Measurements from ENCODE around the gene EIF2S3B.
A peak's percentile ranks its signal among the peaks of the same experiment; 100 is the strongest.
"Not testable (repeated sequence)": the region's sequence is repeated elsewhere in the genome, so short reads cannot be mapped to it uniquely, and the experiment has no call there.

EIF2S3B gene

GRCh38 chr12:10487328-10487727, 18.4 kb upstream of the EIF2S3B start:
- not testable (repeated sequence) for ATAC-seq (ENCODE audit: low read depth); H3K4me1 ChIP-seq (ENCODE audit: insufficient read depth, poor library complexity, severe bottlenecking); H3K4me3 ChIP-seq (ENCODE audit: severe bottlenecking); H3K9me3 ChIP-seq (ENCODE audit: severe bottlenecking); H3K36me3 ChIP-seq (ENCODE audit: low read depth); DNase-seq (ENCODE audit: low spot score); H3K27me3 ChIP-seq (ENCODE audit: insufficient read depth, poor library complexity, severe bottlenecking); H3K27ac ChIP-seq (ENCODE audit: poor library complexity, severe bottlenecking)

DNA sequence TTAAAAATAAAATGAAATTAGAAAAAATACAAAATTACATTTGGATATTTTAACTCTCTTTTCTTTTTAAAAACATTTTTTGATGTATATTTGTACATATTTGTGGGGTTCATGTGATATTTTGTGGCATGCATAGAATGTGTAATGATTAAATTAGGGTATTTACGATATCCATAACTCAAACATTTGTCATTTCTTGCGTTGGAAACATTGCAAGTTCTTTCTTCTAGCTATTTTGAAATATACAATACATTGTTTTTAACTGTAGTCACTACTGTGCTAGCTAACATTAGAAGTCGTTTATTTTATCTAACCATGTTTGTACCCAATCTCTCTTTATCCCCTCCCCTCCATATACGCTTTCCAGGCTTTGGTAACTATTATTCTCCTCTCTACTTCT, 13.9 kb upstream of the EIF2S3B start:
- TF ChIP-seq, protein P1, sequence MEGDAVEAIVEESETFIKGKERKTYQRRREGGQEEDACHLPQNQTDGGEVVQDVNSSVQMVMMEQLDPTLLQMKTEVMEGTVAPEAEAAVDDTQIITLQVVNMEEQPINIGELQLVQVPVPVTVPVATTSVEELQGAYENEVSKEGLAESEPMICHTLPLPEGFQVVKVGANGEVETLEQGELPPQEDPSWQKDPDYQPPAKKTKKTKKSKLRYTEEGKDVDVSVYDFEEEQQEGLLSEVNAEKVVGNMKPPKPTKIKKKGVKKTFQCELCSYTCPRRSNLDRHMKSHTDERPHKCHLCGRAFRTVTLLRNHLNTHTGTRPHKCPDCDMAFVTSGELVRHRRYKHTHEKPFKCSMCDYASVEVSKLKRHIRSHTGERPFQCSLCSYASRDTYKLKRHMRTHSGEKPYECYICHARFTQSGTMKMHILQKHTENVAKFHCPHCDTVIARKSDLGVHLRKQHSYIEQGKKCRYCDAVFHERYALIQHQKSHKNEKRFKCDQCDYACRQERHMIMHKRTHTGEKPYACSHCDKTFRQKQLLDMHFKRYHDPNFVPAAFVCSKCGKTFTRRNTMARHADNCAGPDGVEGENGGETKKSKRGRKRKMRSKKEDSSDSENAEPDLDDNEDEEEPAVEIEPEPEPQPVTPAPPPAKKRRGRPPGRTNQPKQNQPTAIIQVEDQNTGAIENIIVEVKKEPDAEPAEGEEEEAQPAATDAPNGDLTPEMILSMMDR (IDR thresholded peaks at IDR 0.05; ENCODE audit: poor library complexity, severe bottlenecking), result no peak
- DNase-seq (ENCODE audit: low spot score) (no peak), ATAC-seq (ENCODE audit: low read depth) (no peak)
- H3K9me3 ChIP-seq (ENCODE audit: severe bottlenecking), result no peaks in the 10 kb centered on the region
- H3K27ac ChIP-seq (ENCODE audit: poor library complexity, severe bottlenecking), result no peak overlapping the region
- no peaks in the 10 kb centered on the region for H3K36me3 ChIP-seq (ENCODE audit: low read depth)
- H3K4me1 ChIP-seq (ENCODE audit: insufficient read depth, poor library complexity, severe bottlenecking), result no peaks in the 10 kb centered on the region
- H3K4me3 ChIP-seq (ENCODE audit: severe bottlenecking), result no peak overlapping the region
- H3K27me3 ChIP-seq (ENCODE audit: insufficient read depth, poor library complexity, severe bottlenecking), result no peaks in the 10 kb centered on the region

DNA sequence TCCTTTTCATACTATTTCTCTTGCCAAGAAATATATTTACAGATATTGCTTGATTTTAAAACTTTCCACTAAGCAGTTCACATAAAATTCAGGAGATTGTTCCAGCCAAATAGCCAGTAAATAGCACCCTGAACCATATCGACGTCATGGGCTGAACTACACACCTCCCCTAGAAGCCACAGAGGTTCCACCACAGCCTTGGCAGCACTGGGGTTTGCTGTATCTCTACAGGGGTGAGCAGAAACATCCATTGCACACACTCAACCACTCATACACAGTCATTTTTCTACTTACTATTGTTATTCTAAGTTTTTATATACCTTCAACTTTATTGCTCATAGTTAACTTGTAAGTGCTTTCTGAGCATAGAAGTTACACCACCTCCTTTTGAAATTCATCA, 8.1 kb upstream of the EIF2S3B start:
- TF ChIP-seq, protein P1 (IDR thresholded peaks at IDR 0.05; ENCODE audit: poor library complexity, severe bottlenecking), result no peak
- no peaks in the 10 kb centered on the region for H3K4me1 ChIP-seq (ENCODE audit: insufficient read depth, poor library complexity, severe bottlenecking)
- ATAC-seq (ENCODE audit: low read depth) (no peak), DNase-seq (ENCODE audit: low spot score) (no peak)
- H3K9me3 ChIP-seq (ENCODE audit: severe bottlenecking), result no peaks in the 10 kb centered on the region
- H3K36me3 ChIP-seq (ENCODE audit: low read depth), result no peaks in the 10 kb centered on the region
- no peak overlapping the region for H3K4me3 ChIP-seq (ENCODE audit: severe bottlenecking)
- no peaks in the 10 kb centered on the region for H3K27me3 ChIP-seq (ENCODE audit: insufficient read depth, poor library complexity, severe bottlenecking)
- no peak overlapping the region for H3K27ac ChIP-seq (ENCODE audit: poor library complexity, severe bottlenecking)

DNA sequence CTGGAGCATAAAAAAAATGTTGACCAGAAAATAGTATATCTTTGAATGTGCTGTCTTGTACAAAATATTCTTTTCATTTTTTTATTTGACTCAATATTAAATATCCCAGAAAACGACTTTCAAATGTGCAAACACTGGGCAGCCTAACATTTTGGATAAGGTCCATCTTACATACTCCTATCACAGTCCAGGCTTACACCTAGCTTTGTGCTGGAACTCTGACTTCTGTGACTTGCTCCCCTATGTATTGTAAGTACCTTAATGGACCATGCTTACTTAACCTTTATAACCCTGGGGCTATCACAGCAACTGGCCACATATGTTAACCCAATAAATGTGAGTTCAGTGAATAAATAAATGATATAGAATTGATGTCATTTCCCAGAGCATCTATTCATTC, 7.6 kb upstream of the EIF2S3B start:
- Histone ChIP-seq H3K4me1 (ENCODE audit: insufficient read depth, poor library complexity, severe bottlenecking) (no peaks in the 10 kb centered on the region), H3K27me3 (ENCODE audit: insufficient read depth, poor library complexity, severe bottlenecking) (no peaks in the 10 kb centered on the region), H3K36me3 (ENCODE audit: low read depth) (no peaks in the 10 kb centered on the region), H3K4me3 (ENCODE audit: severe bottlenecking) (no peak overlapping the region), H3K27ac (ENCODE audit: poor library complexity, severe bottlenecking) (no peak overlapping the region), H3K9me3 (ENCODE audit: severe bottlenecking) (no peaks in the 10 kb centered on the region)
- TF ChIP-seq, protein P1 (IDR thresholded peaks at IDR 0.05; ENCODE audit: poor library complexity, severe bottlenecking), result no peak
- DNase-seq (ENCODE audit: low spot score), result no peak
- no peak for ATAC-seq (ENCODE audit: low read depth)

GRCh38 chr12:10501030-10501429, 4.7 kb upstream of the EIF2S3B start:
- H3K27ac ChIP-seq (ENCODE audit: poor library complexity, severe bottlenecking), result no peak overlapping the region
- no peaks in the 10 kb centered on the region for H3K36me3 ChIP-seq (ENCODE audit: low read depth)
- no peaks in the 10 kb centered on the region for H3K4me1 ChIP-seq (ENCODE audit: insufficient read depth, poor library complexity, severe bottlenecking)
- no peaks in the 10 kb centered on the region for H3K9me3 ChIP-seq (ENCODE audit: severe bottlenecking)
- TF ChIP-seq, protein P1 (IDR thresholded peaks at IDR 0.05; ENCODE audit: poor library complexity, severe bottlenecking), result peak; percentile 52
- no peak overlapping the region for H3K4me3 ChIP-seq (ENCODE audit: severe bottlenecking)
- no peak for ATAC-seq (ENCODE audit: low read depth)
- DNase-seq (ENCODE audit: low spot score), result no peak
- H3K27me3 ChIP-seq (ENCODE audit: insufficient read depth, poor library complexity, severe bottlenecking), result no peaks in the 10 kb centered on the region
